Right cardiac atrium (tissue), 5 donors: ENCODE results near the gene DOLPP1. TPM values are rescaled to one million over a fixed set of nuclear protein-coding genes. Genes with fewer than 3 reads are reported as not detected.

Experiments used
- ATAC-seq, 2 donors: fragments of 200-7000 bp; cut with Tn5 transposase; one replicate each; pipeline versions ENCODE4 v1.8.0 to v1.9.1; 2020; ENCODE audit warnings: moderate library complexity in 2 of 2, mild to moderate bottlenecking in 1 of 2
- DNase-seq, 3 donors: peaks; one replicate each; pipeline ENCODE4 v3.0.0-alpha.2; 2020
- H3K27ac ChIP-seq: one replicate; pipeline ENCODE4 v1.5.1; 2013; ENCODE audit warnings: mild to moderate bottlenecking, low read length, control low read depth, moderate library complexity
- H3K27me3 ChIP-seq: one replicate; pipeline ENCODE4 v1.6.1; 2013; ENCODE audit not compliant: control insufficient read depth, insufficient read depth
- H3K4me1 ChIP-seq: one replicate; pipeline ENCODE4 v1.6.1; 2013; ENCODE audit warnings: low read length; ENCODE audit not compliant: control insufficient read depth, insufficient read depth
- H3K4me3 ChIP-seq: one replicate; pipeline ENCODE4 v1.5.1; 2013; ENCODE audit warnings: low read length, control low read depth
- H3K9me3 ChIP-seq: one replicate; pipeline ENCODE4 v1.6.1; 2013; ENCODE audit warnings: low read length; ENCODE audit not compliant: control insufficient read depth
- WGBS: extraction: QIAGEN DNeasy Blood & Tissue Kit; methylation state at CpG from one replicate; pipeline ENCODE4 v1.1.7; 2013; 5-methylcytosine and 5-hydroxymethylcytosine counted together
- intact Hi-C, 4 donors: fragments of 100-400 bp; cut with DNase I; formaldehyde crosslinking; loops; one replicate each; pipeline versions ENCODE4 v1.11.0 to v1.14.0; 2022 to 2023
- polyA plus RNA-seq: library from polyadenylated mRNA; stranded (reverse); fragments of 200-250 nt; gene quantifications from one replicate; pipeline ENCODE4 v1.2.3, GENCODE V29; 2013
- total RNA-seq, 4 donors: library from RNA; stranded (reverse); fragmentation: NEBNext Ultra II Directional; extraction: Animal tissue kit (Norgen Biotek cat#: 25700); gene quantifications; one replicate each; pipeline ENCODE4 v1.2.1, GENCODE V29; 2021
- donor health status: healthy with polysubstance abuse.
- donor health status: DM: no; HTN: yes; CAD: no.
- donor health status: DM: no; HTN: no; CAD: no.
- donor health status: DM: no; HTN: yes; CAD: no; lungs with severe emphysema.
- donor health status: DM: yes; HTN: yes; CAD: no.

The DOLPP1 gene
- total and polyA plus RNA-seq, 5 donors: 3.3 to 7.3 (median 6.3) TPM

DNA sequence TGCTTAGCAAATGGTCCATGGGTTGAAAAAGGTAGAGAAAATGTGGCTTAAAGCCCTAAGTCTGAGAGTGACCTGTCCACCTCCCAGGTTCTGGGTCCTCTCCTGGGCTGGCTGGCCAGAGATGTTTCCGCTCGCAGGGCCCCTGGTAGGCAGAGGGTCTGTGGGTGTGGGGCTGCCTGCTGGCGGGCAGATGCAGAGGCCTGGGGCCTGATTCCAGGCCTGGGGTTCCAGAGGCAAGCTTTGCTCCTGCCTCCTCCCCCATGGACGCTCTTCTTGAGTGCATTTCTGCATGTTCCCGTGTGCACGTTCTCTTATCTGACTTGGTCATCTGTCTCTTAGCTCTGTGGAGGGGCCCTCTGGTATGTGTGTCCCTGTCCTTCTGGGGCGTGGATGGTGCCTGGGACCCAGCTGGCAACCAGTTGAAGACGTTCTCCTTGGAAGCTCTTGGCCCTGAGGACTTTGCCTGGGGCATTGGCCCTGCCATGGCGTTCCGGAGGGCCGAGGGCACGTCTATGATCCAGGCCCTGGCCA is 40.7 kb upstream of the DOLPP1 start:
- intact Hi-C loops: no loop called here
- Histone ChIP-seq H3K27me3 (no peaks in the 10 kb centered on the region), H3K9me3 (no peaks in the 10 kb centered on the region), H3K4me1 (peaks cover 11% of the 10 kb centered on the region), H3K4me3 (no peak overlapping the region), H3K27ac (no peak overlapping the region)
- ATAC-seq: no peak
- peak in 1 of 3 donors; percentile 15 for DNase-seq
- WGBS: 87% methylated on average over 12 of the region's 12 CpGs

- H3K27me3 ChIP-seq: no peaks in the 10 kb centered on the region
- H3K4me3 ChIP-seq: no peak overlapping the region
- no peaks in the 10 kb centered on the region for H3K9me3 ChIP-seq
- DNase-seq (no peak), ATAC-seq (no peak)
- intact Hi-C loops: no loop called here
- H3K4me1 ChIP-seq: peaks cover 11% of the 10 kb centered on the region
- 87% methylated on average over 16 of the region's 16 CpGs for WGBS
- no peak overlapping the region for H3K27ac ChIP-seq
These were observed 38.9 kb upstream of the DOLPP1 start for GRCh38 chr9:129042016-129042415.

GRCh38 chr9:129052592-129052991 is 28.3 kb upstream of the DOLPP1 start:
- 77% methylated on average over 8 of the region's 8 CpGs for WGBS
- no peak overlapping the region for H3K27ac ChIP-seq
- peak; percentile 61 to 85 (median 83) for DNase-seq
- H3K27me3 ChIP-seq: no peaks in the 10 kb centered on the region
- no peaks in the 10 kb centered on the region for H3K4me1 ChIP-seq
- intact Hi-C loops: no loop called here
- peak; percentile 53 to 73 for ATAC-seq
- H3K9me3 ChIP-seq: no peaks in the 10 kb centered on the region
- no peak overlapping the region for H3K4me3 ChIP-seq

GRCh38 chr9:129053020-129053419 is 27.9 kb upstream of the DOLPP1 start:
- no peaks in the 10 kb centered on the region for H3K4me1 ChIP-seq
- H3K9me3 ChIP-seq: no peaks in the 10 kb centered on the region
- DNase-seq (no peak), ATAC-seq (no peak)
- H3K4me3 ChIP-seq: no peak overlapping the region
- H3K27me3 ChIP-seq: no peaks in the 10 kb centered on the region
- 93% methylated on average over 6 of the region's 6 CpGs for WGBS
- intact Hi-C loops: no loop called here
- no peak overlapping the region for H3K27ac ChIP-seq

DNA sequence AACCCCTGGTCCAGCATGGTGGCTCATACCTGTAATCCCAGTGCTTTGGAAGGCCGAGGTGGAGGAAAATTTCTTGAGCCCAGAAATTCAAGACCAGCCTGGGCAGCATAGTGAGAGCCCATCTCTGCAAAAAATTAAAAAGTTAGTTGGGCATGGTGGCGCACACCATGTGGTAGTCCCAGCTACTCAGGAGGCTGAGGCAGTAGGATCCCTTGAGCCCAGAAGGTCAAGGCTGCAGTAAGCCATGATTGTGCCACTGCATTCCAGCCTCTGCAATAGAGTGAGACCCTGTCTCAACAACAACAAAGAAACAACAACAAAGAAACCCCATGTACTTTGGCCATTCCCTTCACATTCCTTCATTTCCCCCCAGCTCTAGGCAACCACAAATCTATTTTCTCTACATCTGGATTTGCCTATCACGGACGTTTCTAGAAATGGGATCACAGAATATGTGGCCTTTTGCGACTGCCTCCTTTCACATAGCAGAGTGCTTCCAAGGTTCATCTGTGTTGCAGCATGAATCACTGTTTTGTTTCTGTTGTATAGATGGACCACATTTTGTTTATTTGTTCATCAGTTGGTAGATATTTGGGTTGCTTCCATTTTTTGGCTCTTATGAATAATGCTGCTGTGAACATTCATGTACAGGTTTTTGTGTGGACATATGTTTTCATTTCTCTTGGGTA is 26.6 kb upstream of the DOLPP1 start:
- no peak for DNase-seq
- H3K4me3 ChIP-seq: no peak overlapping the region
- H3K9me3 ChIP-seq: no peaks in the 10 kb centered on the region
- H3K4me1 ChIP-seq: no peaks in the 10 kb centered on the region
- intact Hi-C loops: no loop called here
- no peak overlapping the region for H3K27ac ChIP-seq
- no peaks in the 10 kb centered on the region for H3K27me3 ChIP-seq
- WGBS: 87% methylated on average over 5 of the region's 5 CpGs
- ATAC-seq: no peak

- ATAC-seq (no peak), DNase-seq (no peak)
- no peaks in the 10 kb centered on the region for H3K27me3 ChIP-seq
- no peak overlapping the region for H3K4me3 ChIP-seq
- H3K27ac ChIP-seq: no peak overlapping the region
- H3K9me3 ChIP-seq: no peaks in the 10 kb centered on the region
- WGBS: 87% methylated on average over 21 of the region's 21 CpGs
- intact Hi-C loops: no loop called here
- no peaks in the 10 kb centered on the region for H3K4me1 ChIP-seq
These were observed 21.7 kb upstream of the DOLPP1 start for GRCh38 chr9:129058965-129059795.

- no peak for DNase-seq
- no peak overlapping the region for H3K27ac ChIP-seq
- WGBS: 93% methylated on average over 37 of the region's 37 CpGs
- peak in 1 of 2 donors; percentile 11 for ATAC-seq
- H3K27me3 ChIP-seq: no peaks in the 10 kb centered on the region
- no peaks in the 10 kb centered on the region for H3K4me1 ChIP-seq
- no peak overlapping the region for H3K4me3 ChIP-seq
- H3K9me3 ChIP-seq: no peaks in the 10 kb centered on the region
- intact Hi-C loops: no loop called here
These were observed 20.8 kb upstream of the DOLPP1 start for GRCh38 chr9:129059796-129060785.

- DNase-seq (no peak), ATAC-seq (no peak)
- H3K4me3 ChIP-seq: no peak overlapping the region
- no peaks in the 10 kb centered on the region for H3K27me3 ChIP-seq
- H3K27ac ChIP-seq: no peak overlapping the region
- no peaks in the 10 kb centered on the region for H3K9me3 ChIP-seq
- no peaks in the 10 kb centered on the region for H3K4me1 ChIP-seq
- 93% methylated on average over 12 of the region's 12 CpGs for WGBS
- intact Hi-C loops: no loop called here
These were observed 19.9 kb upstream of the DOLPP1 start for GRCh38 chr9:129060991-129061390.

DNA sequence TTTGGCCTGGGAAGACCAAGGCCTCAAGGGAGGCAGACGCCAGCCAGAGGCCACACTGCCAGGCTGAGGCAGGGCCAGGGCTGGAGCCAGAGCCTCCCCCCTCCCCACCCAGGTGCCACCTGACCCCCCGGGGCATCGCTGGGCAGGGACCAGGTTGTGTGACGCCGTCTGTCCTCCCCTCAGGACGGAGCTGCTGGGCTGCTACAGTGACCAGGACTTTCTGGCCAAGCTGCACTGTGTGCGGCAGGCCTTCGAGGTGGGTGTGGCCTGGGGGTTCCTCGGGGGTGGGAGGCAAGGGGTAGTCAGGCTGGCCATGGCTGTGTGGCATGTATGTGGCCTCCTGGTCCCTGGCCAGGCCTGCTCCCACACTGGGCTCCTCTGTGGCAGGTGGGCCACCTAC is 17.9 kb upstream of the DOLPP1 start:
- Histone ChIP-seq H3K4me3 (no peak overlapping the region), H3K4me1 (no peaks in the 10 kb centered on the region), H3K9me3 (no peaks in the 10 kb centered on the region), H3K27me3 (no peaks in the 10 kb centered on the region), H3K27ac (no peak overlapping the region)
- 87% methylated on average over 9 of the region's 9 CpGs for WGBS
- DNase-seq (no peak), ATAC-seq (no peak)
- intact Hi-C loops: no loop called here

DNA sequence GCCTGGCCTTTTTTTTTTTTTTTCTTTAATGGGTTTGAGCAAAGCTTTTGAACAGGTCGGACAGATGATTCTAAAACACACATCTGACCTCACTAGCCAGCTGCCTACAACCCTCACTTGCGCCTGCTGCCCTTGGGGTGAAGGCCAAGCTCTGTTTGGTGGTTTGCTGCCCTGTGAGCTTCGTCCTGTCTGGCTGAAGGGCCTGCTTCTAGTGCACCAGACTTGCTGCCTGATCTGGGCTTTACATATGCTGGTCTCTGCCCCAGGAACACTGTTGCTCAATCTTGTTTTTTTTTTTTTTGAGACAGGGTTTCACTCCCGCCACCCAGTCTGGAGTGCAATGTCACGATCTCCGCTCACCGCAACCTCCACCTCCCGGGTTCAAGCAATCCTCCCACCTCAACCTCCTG is 16.4 kb upstream of the DOLPP1 start:
- ATAC-seq (no peak), DNase-seq (no peak)
- H3K4me3 ChIP-seq: no peak overlapping the region
- H3K9me3 ChIP-seq: no peaks in the 10 kb centered on the region
- intact Hi-C loops: no loop called here
- WGBS: 94% methylated on average over 8 of the region's 8 CpGs
- H3K27ac ChIP-seq: no peak overlapping the region
- H3K4me1 ChIP-seq: no peaks in the 10 kb centered on the region
- no peaks in the 10 kb centered on the region for H3K27me3 ChIP-seq
